Activated T-cell treated with anti-CD3 and anti-CD28 coated beads, Interleukin-2, amount 50 U/mL, for 48 hours (primary cell): ENCODE results near the gene ZDHHC7.
"Not testable (repeated sequence)": the region's sequence is repeated elsewhere in the genome, so short reads cannot be mapped to it uniquely, and the experiment has no call there.

Source experiments
- DNase-seq, 2 experiments: peaks; one replicate each; pipeline ENCODE4 v3.0.0-alpha.2; 2020

ZDHHC7 gene

DNA sequence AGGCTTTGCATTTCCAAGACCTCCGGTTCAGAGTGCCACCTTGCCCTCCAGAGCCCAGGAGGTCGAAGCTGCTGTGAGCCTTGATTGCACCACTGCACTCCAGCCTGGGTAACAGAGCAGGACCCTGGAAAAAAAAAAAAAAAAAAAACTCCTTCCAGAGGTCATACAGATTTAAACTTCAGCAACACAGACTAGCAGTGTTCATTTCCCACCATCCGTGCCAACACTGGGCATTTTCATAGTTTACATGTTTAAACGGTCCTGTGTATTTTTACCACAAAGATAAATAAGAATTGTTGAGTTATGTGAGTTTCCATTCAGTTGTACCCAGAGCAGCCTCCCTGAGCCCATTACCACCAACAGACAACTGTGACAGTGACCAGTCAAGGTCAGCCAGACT, 50.4 kb downstream of the ZDHHC7 start:
- no peak for DNase-seq

DNA sequence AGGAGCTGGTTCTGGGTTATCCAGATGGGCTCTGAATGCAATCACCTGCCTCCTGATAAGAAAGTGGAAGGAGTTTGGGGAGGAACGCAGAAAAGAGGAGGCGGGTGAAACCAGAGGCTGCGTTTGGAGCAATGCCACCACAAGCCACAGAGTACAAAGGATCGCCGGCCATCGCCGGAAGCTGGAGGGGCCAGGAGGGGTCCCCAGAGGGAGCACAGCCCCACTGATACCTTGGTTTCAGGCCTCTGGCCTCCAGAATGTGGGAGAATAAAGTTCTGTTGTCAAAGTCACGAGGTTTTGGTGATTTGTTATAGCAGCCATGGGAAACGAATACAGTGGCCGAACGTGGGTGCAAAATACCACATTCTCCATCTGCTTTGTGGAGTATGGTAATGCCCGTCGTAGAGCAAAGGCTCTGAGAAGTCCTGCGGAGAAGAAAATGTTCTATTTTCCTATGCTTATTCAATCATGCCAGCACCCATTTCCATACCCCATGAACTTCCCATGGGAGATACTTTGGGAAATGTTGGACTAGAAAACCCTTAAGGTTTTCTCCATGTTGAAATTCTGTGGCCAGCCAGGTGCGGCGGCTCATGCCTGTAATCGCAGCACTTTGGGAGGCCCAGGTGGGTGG, 51.4 kb downstream of the ZDHHC7 start:
- no peak for DNase-seq

DNA sequence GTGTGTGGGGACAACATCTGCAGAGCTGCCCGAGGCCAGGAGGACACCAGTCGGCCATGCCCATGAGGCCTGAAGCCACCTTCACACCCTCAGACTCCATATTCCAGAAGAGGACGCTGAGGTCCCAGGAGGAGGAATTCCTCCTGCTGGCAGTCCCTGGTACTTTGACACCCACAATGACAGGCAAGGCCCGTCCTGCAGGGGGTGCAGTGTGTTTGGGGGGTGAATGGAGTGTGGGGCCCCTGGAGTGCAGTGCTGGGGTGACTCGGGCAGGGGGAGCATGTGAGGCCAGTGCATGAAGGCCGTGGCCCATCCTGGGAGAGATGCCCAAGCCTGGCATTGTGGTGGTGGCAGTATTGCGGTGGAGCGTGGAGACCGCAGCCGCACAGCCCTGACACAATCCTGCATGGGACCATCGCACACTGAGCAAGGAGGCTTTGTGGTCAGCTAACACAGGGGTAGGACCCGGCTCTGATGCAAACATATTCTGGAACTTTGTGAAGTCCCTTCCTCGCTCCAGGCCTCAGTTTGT, 52.2 kb downstream of the ZDHHC7 start:
- DNase-seq, result no peak

DNA sequence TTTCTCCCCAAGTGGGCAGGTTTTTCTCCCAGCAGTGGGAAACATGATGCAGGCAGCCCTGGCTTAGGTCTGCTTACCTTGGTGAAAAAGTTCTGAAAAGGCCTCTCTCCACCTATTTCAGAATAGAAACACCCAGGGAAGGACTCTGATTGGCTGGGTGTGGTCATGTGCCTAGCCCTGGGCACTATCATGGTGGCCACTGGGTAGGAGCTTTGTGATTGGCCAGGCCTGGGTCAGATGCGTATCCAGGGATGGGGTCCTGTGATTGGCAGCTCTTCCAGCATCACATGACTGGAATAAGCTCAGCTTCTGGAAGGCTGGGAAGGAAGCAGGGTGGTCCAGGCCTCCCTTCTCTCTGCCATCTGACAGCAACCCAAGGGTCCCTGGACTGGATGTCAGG, 53.5 kb downstream of the ZDHHC7 start:
- DNase-seq, result no peak

DNA sequence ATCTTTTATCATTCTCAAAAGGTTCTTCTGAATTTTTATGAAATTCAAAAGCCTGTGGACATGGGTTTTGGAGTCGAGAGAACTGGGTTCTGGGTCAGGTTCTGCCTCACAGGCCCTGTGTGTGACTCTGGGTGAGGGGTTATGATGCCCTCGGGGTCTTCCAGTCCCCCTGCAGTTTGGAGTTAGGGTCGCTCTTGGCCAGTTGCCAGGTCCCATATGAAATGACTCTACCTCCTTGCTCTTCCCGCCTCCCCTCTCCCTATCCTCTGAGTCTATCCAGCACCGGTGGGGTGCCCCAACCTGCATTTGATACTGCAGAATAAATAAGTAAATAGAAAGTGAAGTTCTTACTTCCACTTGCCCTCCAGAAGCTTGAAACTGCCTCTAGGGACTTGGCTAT, 54.1 kb downstream of the ZDHHC7 start:
- DNase-seq, result no peak

DNA sequence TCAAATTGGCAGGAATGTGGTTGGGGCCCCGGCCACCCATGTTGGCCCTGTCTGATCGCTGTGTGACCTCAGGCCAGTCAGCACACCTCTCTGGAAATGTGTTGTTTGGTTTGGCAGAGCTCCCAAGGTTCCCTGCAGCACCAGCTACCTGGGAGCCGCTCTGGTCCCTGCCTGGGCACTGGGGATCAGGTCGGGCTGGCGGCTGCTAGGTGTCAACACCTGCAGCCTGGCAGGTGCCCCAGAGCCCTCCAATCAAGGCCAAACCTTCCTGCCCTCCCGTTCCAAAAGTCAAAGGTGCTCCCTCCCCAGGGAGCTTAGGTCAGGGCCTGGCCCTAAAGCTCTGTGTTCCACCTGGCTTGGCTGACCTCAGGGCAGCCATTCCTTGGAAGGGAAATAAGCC, 55.9 kb downstream of the ZDHHC7 start:
- no peak for DNase-seq

DNA sequence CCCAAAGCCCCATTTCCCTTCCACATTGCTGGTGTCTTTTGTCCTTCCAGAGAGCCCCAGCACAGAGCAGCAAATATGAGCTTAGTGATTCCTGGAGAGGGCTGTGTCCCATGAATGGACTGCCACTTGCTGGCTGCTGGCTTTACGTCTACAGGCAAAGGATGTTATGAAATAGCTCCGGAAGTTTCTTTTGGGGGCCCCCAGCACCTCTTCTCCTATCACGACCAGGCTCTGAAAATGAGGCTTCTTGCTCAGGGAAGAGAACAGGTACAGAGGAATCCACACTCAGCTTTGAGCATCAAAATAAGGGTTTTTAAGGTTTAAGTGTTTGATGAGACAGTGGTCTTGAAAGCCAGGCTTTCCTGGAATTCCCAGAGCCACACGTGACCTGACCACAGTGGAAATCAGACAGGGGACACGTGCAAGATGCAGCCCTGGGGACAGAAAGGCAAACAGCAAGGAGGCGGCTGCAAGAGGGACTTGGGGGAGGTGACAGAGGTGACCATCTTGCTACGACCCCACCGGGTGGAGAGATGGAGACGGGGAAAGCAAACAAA, 58.1 kb downstream of the ZDHHC7 start:
- no peak for DNase-seq

DNA sequence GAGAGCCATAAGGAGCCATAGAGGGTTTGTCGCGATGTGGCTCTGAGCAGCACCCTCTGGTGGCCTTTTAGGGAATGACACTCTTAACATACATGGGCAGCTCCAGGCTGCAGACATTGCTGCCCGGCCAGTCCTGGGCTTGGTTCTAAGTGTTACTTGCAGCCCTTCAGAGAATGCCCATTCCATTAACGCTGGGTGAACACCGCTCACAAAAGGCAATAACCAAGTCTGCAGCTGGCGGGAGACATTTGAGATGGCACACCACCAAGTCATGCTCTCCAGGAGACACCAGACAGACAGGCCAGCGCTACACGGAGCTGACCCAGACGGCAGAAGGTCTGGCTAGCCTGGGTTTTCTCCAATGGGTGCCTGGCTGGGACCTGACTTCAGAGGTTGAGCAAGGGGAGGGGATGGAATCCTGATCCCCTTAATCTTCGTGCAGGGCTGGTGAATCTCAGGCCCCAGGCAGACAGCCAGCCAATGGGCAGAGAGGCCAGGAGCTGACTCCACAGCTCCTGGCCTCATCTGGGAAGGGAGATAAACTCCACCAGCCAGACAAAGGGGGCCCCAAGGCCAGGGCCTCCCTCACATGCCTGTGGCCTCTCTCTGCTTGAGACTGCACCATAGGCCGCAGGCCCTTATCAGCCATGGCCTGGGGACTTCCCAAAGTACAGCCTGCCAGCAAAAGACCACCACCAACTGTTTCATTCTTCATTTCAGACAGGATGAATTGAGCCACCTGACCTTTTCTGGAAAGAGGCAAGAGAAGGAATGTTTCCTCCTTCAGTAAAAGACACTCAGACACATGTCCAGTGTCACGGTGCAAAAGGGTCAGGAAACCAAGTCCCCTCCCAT, 58.8 kb downstream of the ZDHHC7 start:
- DNase-seq, result peak; percentile 75 to 78

DNA sequence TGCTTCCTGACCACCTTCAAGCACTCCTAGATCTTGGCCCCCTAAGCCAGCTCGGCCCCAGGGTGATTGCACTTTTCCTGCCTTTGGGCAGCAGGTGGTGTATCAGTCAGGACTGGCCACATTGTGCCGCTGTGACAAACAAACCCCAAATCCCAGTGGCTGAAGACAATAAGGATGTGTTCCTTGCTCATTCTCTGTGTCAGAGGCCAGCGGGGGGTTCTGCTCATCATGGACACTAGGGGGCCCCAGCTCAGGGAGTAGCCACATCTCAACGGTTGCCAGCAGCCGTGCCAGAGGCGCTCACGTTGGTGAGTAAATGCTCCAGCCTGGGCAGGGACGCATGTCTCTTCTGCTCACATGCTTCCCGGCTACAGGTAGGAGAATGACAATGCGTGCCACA, 60.4 kb downstream of the ZDHHC7 start:
- DNase-seq, result peak; percentile 61 to 62

DNA sequence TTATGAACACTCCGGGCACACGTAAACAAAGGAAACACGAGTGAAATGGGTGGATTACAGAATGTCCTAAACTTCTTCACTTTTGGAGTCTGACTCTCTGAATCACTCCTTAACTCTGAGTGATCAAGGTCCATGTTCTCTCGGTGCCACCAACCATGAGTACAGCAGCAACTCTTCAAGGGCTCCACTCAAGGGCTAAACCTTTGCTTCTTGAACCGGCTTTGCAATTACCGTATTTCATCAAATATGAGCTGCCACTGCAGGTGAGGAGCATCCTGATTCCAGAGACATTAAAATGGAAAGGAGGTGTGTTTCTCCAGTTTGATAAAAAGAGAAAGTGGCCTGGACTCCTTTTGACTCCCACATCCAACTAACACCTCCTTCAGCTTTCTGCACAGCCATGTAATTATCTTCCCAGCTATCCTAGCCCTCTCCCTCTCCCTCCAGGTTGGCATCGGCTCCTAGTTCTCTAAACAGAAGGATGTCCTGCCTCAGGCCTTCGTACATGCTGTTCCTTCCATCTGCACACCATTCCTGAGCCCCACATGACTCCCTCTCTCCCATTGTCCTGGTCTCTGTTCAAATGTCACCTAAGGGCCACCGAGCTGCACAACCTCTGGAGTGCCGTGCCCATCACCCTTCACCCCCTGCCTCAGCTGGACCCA, 61.4 kb downstream of the ZDHHC7 start:
- DNase-seq, result no peak

DNA sequence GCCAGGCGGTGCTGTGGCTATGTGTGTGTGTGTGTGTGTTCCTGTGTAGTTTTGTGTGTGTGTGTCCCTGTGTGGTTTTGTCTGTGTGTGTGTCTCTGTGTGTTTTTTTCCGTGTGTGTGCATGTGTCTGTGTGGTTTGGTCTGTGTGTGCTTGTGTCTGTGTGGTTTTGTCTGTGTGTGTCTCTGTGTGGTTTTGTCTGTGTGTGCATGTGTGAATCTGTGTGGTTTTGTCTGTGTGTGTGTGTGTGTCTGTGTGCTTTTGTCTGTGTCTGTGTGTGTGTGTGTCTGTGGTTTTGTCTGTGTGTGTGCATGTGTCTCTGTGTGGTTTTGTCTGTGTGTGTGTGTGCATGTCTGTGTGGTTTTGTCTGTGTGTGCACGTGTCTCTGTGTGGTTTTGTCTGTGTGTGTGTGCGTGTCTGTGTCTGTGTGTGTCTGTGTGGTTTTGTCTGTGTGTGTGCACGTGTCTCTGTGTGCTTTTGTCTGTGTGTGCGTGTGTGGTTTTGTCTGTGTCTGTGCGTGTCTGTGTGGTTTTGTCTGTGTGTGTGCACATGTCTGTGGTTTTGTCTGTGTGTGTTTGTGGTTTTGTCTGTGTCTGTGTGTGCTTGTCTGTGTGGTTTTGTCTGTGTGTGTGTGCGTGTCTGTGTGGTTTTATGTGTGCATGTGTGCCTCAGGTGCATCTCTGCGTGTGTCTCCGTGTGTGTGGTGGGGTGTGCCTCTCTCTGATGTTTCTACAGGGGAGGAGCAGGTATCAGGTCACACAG, 62.3 kb downstream of the ZDHHC7 start:
- DNase-seq, result no peak

DNA sequence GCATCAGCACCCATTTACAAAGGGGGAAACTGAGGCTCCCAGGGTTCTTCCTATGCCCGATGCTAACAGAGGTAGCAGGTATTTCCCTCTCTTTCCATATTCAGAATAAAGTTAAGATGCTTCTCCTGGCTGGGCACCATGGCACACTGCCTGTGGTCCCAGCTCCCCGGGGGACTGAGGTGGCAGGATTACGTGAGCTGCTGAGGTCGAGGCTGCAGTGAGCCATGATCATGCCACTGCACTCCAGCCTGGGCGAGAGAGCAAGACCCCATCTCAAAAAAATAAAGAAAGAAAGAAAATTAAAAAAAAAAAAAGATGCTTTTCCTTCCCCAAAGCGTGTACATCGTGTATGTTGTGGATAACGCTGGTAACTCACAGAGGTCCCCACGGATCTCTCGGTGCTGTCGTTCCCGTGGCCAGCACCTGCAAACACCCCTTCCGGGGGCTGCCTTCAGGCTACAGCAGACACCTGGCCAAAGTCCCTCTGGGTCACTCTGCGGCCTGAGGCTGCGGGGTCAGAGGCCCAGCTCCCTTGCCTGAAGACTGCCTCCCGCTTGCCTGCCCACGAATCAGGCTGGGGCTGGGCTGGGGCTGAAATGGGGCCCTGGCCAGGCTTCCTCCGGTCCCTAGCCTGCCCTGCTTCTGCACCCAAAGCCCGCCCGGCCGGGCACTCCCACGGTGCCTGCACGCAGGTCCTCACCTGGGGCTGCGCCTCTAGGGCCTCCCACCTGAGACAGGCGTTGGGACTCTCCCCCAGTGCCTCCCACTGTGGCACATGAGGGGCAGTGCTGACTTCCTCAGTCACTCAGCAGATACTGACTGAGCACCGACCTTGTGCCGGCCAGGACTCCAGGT, 63.1 kb downstream of the ZDHHC7 start:
- no peak for DNase-seq

DNA sequence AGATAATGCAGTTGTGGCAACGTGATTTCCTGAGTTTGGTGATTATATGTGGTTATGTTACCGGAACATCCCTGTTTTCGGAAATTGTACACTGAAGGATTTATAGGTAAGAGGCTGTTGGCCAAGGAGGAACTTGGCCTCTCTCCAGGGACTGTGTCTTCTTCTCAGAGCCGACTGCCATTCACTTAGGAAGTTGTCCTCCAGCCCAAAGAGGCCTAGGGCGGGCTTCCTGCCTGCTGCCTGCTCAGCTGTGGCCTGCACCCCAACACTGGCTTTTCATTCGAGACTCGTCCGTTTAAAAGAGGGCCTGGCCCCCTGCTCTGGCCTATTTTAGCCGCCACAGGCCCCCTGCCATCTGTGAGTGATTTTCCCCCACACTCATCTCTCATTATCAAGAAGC, 64.3 kb downstream of the ZDHHC7 start:
- DNase-seq, result no peak

DNA sequence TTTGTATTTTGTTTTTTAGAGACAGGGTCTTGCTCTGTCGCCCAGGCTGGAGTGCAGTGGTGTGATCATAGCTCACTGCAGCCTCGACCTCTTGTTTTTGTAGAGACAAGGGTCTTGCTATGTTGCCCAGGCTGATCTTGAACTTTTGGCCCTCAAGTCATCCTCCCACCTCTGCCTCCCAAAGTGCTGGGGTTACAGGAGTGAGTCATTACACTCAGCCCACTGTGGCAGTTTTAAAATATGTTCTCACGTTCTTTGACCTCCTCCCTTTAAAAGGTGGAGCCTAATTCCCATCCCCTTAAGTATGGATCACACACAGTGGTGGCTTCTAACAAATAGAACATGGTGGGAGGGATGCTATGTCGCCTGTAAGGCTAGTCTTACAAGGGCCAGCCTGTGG, 67.7 kb downstream of the ZDHHC7 start:
- DNase-seq, result no peak

DNA sequence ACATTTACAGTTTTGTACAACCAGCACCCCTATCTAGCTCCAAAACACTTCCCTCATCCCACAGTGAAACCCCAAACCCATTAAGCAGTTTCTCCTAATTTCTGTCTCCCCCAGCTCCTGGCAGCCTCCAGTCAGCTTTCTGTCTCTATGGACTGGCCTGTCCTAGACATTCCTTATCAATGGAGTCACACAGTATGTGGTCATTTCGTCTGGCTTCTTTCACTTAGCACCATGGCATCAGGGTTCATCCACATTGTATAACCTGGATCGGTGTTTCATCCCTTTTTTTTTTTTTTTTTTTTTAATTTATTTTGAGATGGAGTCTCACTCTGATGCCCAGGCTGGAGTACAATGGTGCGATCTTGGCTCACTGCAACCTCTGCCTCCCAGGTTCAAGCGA, 68.5 kb downstream of the ZDHHC7 start:
- no peak for DNase-seq

DNA sequence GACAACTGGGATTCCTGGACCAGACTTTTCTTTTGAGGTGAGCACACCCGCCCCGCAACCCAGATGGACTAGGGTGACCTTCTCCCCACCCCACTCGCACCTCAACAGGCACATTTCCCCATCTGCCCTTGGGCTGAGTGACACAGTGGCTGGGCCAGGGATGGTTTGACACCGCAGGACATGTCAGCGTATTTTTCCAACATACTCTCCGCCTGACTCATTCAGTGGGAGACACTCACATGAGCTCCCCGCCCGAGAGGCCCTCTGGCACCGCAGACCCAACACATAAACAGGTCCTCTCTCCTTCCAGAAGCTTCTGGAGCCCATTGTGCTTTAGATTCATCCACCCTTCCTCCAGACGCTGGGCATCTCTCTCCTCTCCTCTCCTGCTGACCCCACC, 69.4 kb downstream of the ZDHHC7 start:
- no peak for DNase-seq

DNA sequence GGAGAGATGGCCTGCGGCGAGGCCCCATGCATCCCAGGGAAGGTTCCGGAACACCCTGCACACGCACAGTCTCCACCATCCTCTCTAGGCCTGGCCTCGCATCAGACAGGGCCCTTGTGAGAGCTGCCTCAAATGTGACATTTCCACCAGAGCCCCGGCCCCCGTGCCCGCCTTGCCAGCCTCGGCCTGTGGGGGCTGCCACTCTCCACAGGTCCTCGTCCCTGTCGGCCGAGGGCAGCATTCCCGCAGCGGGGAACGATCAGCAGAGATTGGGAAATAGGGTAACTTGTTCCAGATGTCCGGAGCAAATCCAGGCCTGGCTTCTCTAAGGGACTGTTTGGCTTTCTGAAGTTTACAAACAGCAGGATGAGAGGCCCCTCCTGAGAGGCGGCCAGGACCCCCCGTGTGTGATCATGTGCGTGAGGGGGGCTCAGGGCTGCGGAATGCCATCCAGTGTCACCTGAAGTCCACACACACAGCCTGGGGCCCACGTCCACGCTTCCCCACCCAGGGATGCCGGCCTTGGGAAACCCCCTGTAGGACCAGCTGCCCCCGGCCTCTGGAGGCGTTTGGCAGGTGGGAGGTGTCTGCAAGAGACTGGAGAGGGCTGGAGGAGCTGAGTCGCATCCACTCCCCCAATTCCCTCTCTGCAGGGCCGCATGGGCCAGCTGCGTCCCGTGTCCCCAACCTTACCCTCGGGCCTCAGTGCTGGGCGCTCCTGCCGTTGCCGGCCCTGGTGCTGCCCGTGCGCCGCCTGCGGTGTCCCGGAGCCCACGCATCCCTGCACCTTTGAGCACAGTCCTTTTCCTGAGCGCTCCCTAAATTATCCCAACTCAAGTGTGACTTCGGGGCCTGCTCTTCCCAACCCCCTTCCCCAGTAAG, 70.4 kb downstream of the ZDHHC7 start:
- DNase-seq, result no peak

DNA sequence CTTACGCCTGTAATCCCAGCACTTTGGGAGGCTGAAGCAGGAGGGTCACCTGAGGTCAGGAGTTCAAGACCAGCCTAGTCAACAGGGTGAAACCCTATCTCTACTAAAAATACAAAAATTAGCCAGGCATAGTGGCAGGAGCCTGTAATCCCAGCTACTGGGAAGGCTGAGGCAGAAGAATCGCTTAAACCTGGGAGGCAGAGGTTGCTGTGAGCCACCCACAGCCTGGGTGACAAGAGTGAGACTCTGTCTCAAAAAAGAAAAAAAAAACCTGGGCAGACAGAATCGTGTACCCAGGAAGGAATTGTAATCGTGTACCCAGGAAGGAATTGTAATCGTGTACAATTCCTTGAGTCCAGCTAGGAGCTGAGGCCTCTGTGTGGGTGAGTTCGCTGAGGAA, 72.7 kb downstream of the ZDHHC7 start:
- DNase-seq, result not testable (repeated sequence)

DNA sequence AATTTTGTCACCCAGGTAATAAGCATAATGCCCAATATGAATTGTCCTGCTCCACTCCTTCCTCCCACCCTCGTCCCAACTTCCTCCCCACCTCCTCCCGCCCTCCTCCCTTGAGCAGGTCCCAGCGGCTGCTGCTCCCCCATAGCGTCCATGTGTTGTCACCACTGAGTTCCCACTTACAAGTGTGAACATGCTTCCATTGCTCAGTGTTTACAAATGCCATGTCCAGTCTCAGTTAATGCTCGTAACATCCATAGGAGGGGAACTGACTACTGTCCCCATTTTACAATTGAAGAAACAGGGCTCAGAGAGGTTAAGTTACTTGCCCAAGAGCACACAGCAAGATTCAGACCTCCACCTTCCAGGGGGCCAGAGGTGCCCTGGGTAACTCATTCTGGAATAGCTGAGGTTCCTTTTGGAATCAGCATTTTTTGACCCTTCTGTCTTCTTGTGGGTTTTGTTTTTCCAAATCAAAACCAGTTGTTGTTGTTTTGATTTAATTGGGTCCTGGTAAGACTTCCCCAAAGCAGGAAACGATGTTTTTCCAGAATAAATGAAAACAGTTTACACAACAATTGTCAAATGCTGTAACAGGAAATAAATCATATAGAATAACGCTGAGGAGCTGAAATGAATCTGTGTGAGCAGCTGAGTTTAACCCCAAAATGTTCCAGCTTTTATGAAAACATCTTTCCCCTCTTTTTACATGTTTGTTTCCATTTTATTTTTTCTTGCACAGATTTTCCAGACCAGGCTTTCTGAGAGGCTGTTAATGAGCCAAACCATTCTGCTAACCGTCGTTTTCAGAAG, 73.9 kb downstream of the ZDHHC7 start:
- no peak for DNase-seq
